Erythroblast (primary cell): ENCODE measurements around the gene POM121.
"Not testable (repeated sequence)": the region's sequence is repeated elsewhere in the genome, so short reads cannot be mapped to it uniquely, and the experiment has no call there.

Experiments used
- GATA1 ChIP-seq: IDR thresholded peaks from 2 replicates; pipeline ENCODE4 v1.6.1; 2011; ENCODE audit warnings: low read depth, mild to moderate bottlenecking, control low read depth, low read length, moderate library complexity
- POLR2A ChIP-seq: IDR thresholded peaks from 2 replicates; pipeline ENCODE4 v1.6.1; 2011; ENCODE audit warnings: mild to moderate bottlenecking, low read length

DNA sequence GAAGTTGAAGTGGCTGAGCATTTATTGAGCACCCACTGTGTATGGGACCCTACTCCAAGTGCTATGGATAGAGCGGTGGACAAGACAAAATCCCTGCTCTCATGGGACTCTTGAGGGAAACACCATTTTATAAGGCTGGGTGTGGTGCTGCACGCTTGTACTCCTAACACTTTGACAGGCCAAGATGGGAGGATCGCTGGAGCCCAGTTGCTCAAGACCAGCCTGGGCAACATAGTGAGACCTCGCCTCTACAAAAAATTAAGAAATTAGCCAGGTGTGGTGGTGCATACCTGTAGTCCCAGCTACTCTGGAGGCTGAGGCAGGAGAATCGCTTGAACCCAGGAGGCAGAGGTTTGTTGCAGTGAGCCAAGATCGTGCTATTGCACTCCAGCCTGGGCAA is 2.9 kb downstream of the POM121 start:
- TF ChIP-seq POLR2A, GATA1: not testable (repeated sequence)
